ENCODE data around the gene SDHAF4. TPM values are rescaled to one million over a fixed set of nuclear protein-coding genes. Genes with fewer than 3 reads are reported as not detected.

Gene SDHAF4
- total and polyA plus RNA-seq, 2 donors (not counting 3 experiments of a cell fraction or from before 2014, with no cell fraction given), result 3.6 to 8.6 TPM

DNA sequence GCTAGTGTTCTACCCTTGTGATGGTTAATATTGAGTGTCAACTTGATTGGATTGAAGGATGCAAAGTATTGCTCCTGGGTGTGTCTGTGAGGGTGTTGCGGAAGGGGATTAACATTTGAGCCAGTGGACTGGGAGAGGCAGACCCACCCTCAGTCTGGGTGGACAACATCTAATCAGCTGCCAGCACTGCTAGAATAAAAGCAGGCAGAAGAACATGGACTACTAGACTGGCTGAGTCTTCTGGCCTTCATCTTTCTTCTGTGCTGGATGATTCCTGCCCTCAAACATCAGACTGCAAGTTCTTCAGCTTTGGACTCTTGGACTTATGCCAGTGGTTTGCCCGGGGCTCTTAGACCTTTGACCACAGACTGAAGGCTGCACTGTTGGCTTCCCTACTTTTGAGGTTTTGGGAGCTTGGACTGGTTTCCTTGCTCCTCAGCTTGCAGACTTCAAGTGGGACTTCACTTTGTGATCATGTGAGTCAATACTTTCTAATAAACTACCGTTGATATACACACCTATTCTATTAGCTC lies 50.1 kb downstream of the SDHAF4 start:
- dilution Hi-C loops (cut with MboI; ENCODE audit: extremely low pct_ligation_motif_present, low sequenced_read_pairs) (no loop called here), intact Hi-C loops (cut with micrococcal nuclease) (no loop called here)
- H3K9ac ChIP-seq (replicated peaks; ENCODE audit: extremely low read depth, insufficient read depth, low read length), result no peak overlapping the region
- H3K4me2 ChIP-seq (ENCODE audit: insufficient read depth, low read length), result no peak overlapping the region
- TF ChIP-seq JUN (IDR thresholded peaks at IDR 0.05; ENCODE audit: borderline replicate concordance, insufficient read depth, insufficient read length, low read depth) (no peak), POLR2AphosphoS5 (IDR thresholded peaks at IDR 0.05; ENCODE audit: insufficient read depth, low read depth, low read length) (no peak), FOS (IDR thresholded peaks at IDR 0.05; ENCODE audit: borderline replicate concordance, insufficient read depth, low read length) (no peak), GATA2 (IDR thresholded peaks at IDR 0.05; ENCODE audit: insufficient read depth, insufficient read length, low read depth, low read length) (no peak), POLR2A (IDR thresholded peaks at IDR 0.05; ENCODE audit: low read depth, low read length) (no peak), EZH2 (IDR thresholded peaks at IDR 0.05; ENCODE audit: borderline replicate concordance, low read depth, low read length, severe bottlenecking) (no peak), MYC (IDR thresholded peaks at IDR 0.05; ENCODE audit: low read depth, low read length) (no peak)
- TF ChIP-seq, protein P1, sequence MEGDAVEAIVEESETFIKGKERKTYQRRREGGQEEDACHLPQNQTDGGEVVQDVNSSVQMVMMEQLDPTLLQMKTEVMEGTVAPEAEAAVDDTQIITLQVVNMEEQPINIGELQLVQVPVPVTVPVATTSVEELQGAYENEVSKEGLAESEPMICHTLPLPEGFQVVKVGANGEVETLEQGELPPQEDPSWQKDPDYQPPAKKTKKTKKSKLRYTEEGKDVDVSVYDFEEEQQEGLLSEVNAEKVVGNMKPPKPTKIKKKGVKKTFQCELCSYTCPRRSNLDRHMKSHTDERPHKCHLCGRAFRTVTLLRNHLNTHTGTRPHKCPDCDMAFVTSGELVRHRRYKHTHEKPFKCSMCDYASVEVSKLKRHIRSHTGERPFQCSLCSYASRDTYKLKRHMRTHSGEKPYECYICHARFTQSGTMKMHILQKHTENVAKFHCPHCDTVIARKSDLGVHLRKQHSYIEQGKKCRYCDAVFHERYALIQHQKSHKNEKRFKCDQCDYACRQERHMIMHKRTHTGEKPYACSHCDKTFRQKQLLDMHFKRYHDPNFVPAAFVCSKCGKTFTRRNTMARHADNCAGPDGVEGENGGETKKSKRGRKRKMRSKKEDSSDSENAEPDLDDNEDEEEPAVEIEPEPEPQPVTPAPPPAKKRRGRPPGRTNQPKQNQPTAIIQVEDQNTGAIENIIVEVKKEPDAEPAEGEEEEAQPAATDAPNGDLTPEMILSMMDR (IDR thresholded peaks at IDR 0.05; ENCODE audit: extremely low read depth in 1 of 2, insufficient read depth in 1 of 2, low read depth in 1 of 2, low read length in 2 of 2), result no peak
- TF ChIP-seq, protein P2, sequence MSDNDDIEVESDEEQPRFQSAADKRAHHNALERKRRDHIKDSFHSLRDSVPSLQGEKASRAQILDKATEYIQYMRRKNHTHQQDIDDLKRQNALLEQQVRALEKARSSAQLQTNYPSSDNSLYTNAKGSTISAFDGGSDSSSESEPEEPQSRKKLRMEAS (IDR thresholded peaks at IDR 0.05; ENCODE audit: insufficient read depth, insufficient read length), result no peak
- DNase-seq (ENCODE audit: low read depth, low spot score) (no peak), FAIRE-seq (no peak)
- H3K27me3 ChIP-seq (ENCODE audit: control insufficient read depth in 2 of 2, insufficient read depth in 2 of 2, low read length in 2 of 2), result no peaks in the 10 kb centered on the region
- ChIA-PET CTCF (no interaction called here), POLR2A (no interaction called here)
- H3K4me1 ChIP-seq (ENCODE audit: control insufficient read depth, extremely low read depth, insufficient read depth, low read length), result no peaks in the 10 kb centered on the region
- no peak overlapping the region for H3K4me3 ChIP-seq (replicated peaks in 1 of 3; ENCODE audit: insufficient read depth in 1 of 3, low read depth in 1 of 3, low read length in 3 of 3)
- no peaks in the 10 kb centered on the region for H3K9me3 ChIP-seq (replicated peaks; ENCODE audit: control insufficient read depth, insufficient read depth, low read length)
- no peaks in the 10 kb centered on the region for H3K79me2 ChIP-seq (ENCODE audit: control insufficient read depth, insufficient read depth, low read length)
- H4K20me1 ChIP-seq (replicated peaks; ENCODE audit: control insufficient read depth, extremely low read depth, insufficient read depth, low read length), result no peaks in the 10 kb centered on the region
- BruUV-seq (replicated peaks), result no TSS peak
- H3K9me1 ChIP-seq (replicated peaks; ENCODE audit: control insufficient read depth, extremely low read depth, insufficient read depth, low read length), result no peaks in the 10 kb centered on the region
- H3K36me3 ChIP-seq (ENCODE audit: control insufficient read depth in 2 of 2, extremely low read depth in 1 of 2, insufficient read depth in 2 of 2, low read length in 2 of 2), result no peaks in the 10 kb centered on the region
- no peak overlapping the region for H3K27ac ChIP-seq (ENCODE audit: insufficient read depth, low read depth, low read length)
- no peak overlapping the region for H2AFZ ChIP-seq (ENCODE audit: low read depth, low read length)

All from endothelial cell of umbilical vein (primary cell).